ENCODE measurements around the gene PCNX2. TPM values are rescaled to one million over a fixed set of nuclear protein-coding genes. Genes with fewer than 3 reads are reported as not detected.

PCNX2 gene
- total and polyA plus RNA-seq, 2 of the 13 experiments (the other 11 are each of a cell fraction or from before 2014, with no cell fraction given), result 0.11 to 0.42 TPM

DNA sequence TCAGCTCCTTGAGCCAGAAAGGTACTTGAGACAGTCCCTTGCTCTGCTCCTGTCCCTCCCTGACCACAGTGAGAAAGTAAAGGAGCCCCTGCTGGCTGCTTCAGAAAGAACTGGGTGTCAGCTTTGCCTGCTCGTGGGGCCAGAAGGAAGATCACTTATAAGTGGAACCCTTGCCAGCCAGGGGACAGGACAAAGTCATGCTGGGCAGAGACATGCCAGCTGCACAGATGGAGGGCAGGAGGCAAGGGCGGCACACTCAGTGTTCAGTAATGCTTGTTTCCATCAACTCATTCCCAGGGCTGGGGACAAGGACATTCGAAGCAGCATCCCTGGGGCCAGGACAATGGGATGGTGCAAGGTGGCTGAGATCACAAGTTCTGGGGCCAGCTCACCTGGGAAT is 303.3 kb downstream of the PCNX2 start:
- ATAC-seq, result no peak
- no peak overlapping the region for H3K9ac ChIP-seq (ENCODE audit: insufficient read depth, low read depth, low read length)
- intact Hi-C loops (cut with micrococcal nuclease; ENCODE audit: unreplicated experiment) (no loop called here), in situ Hi-C loops (cut with HindIII; ENCODE audit: extremely low pct_ligation_motif_present, low pct_unique_long_range_greater_than_20kb) (no loop called here)
- BruUV-seq (replicated peaks), result no TSS peak
- no peak overlapping the region for H3K4me2 ChIP-seq (ENCODE audit: low read depth, low read length)
- ChIA-PET CTCF (ENCODE audit: low intra/inter-chr PET ratio, low total read pairs) (no interaction called here), POLR2A (no interaction called here)
- no peak overlapping the region for H3K4me3 ChIP-seq (replicated peaks in 1 of 3; ENCODE audit: insufficient read depth in 1 of 3, low read depth in 2 of 3, low read length in 3 of 3)
- WGBS (ENCODE audit: low lambda C conversion rate), result no CpG with 5 or more reads among the region's 3 CpGs
- no peak overlapping the region for H3K27ac ChIP-seq (ENCODE audit: extremely low read length, insufficient read depth, low read length)
- FAIRE-seq, result no peak
- peaks cover 17% of the 10 kb centered on the region for H3K9me3 ChIP-seq (ENCODE audit: low read length)
- H3K36me3 ChIP-seq (replicated peaks in 1 of 2; ENCODE audit: control insufficient read depth in 1 of 2, insufficient read depth in 2 of 2, low read length in 2 of 2), result no peaks in the 10 kb centered on the region
- no peak overlapping the region for H2AFZ ChIP-seq (ENCODE audit: low read length)
- no peaks in the 10 kb centered on the region for H3K27me3 ChIP-seq (ENCODE audit: control insufficient read depth in 1 of 2, insufficient read depth in 2 of 2, low read length in 2 of 2)
- no peaks in the 10 kb centered on the region for H4K20me1 ChIP-seq (ENCODE audit: insufficient read depth, low read length)
- H3K4me1 ChIP-seq (ENCODE audit: insufficient read depth, low read length), result no peaks in the 10 kb centered on the region
- DNase-seq (ENCODE audit: low spot score), result no peak
- no peaks in the 10 kb centered on the region for H3K79me2 ChIP-seq (ENCODE audit: insufficient read depth, low read length)
- TF ChIP-seq ZNF572 (CRISPR knock-in tag; IDR thresholded peaks at IDR 0.05) (no peak), POGZ (CRISPR knock-in tag; IDR thresholded peaks at IDR 0.05) (no peak), TAF15 (IDR thresholded peaks at IDR 0.05; ENCODE audit: low read depth, low read length, poor library complexity, severe bottlenecking) (no peak), ZIK1 (CRISPR knock-in tag; IDR thresholded peaks at IDR 0.05; ENCODE audit: borderline replicate concordance, low read depth) (no peak), SRY (CRISPR knock-in tag; IDR thresholded peaks at IDR 0.05) (no peak), ZNF615 (CRISPR knock-in tag; IDR thresholded peaks at IDR 0.05; ENCODE audit: borderline replicate concordance) (no peak), ZNF317 (CRISPR knock-in tag; IDR thresholded peaks at IDR 0.05) (no peak), GTF3A (CRISPR knock-in tag; conservative IDR thresholded peaks at IDR 0.05) (no peak), RORA (CRISPR knock-in tag; IDR thresholded peaks at IDR 0.05) (no peak), MYC (CRISPR knock-in tag; IDR thresholded peaks at IDR 0.05; ENCODE audit: borderline replicate concordance) (no peak), MTA1 (CRISPR knock-in tag; IDR thresholded peaks at IDR 0.05; ENCODE audit: borderline replicate concordance) (no peak), ZNF550 (CRISPR knock-in tag; IDR thresholded peaks at IDR 0.05; ENCODE audit: borderline replicate concordance) (no peak)
- TF ChIP-seq, protein P1, sequence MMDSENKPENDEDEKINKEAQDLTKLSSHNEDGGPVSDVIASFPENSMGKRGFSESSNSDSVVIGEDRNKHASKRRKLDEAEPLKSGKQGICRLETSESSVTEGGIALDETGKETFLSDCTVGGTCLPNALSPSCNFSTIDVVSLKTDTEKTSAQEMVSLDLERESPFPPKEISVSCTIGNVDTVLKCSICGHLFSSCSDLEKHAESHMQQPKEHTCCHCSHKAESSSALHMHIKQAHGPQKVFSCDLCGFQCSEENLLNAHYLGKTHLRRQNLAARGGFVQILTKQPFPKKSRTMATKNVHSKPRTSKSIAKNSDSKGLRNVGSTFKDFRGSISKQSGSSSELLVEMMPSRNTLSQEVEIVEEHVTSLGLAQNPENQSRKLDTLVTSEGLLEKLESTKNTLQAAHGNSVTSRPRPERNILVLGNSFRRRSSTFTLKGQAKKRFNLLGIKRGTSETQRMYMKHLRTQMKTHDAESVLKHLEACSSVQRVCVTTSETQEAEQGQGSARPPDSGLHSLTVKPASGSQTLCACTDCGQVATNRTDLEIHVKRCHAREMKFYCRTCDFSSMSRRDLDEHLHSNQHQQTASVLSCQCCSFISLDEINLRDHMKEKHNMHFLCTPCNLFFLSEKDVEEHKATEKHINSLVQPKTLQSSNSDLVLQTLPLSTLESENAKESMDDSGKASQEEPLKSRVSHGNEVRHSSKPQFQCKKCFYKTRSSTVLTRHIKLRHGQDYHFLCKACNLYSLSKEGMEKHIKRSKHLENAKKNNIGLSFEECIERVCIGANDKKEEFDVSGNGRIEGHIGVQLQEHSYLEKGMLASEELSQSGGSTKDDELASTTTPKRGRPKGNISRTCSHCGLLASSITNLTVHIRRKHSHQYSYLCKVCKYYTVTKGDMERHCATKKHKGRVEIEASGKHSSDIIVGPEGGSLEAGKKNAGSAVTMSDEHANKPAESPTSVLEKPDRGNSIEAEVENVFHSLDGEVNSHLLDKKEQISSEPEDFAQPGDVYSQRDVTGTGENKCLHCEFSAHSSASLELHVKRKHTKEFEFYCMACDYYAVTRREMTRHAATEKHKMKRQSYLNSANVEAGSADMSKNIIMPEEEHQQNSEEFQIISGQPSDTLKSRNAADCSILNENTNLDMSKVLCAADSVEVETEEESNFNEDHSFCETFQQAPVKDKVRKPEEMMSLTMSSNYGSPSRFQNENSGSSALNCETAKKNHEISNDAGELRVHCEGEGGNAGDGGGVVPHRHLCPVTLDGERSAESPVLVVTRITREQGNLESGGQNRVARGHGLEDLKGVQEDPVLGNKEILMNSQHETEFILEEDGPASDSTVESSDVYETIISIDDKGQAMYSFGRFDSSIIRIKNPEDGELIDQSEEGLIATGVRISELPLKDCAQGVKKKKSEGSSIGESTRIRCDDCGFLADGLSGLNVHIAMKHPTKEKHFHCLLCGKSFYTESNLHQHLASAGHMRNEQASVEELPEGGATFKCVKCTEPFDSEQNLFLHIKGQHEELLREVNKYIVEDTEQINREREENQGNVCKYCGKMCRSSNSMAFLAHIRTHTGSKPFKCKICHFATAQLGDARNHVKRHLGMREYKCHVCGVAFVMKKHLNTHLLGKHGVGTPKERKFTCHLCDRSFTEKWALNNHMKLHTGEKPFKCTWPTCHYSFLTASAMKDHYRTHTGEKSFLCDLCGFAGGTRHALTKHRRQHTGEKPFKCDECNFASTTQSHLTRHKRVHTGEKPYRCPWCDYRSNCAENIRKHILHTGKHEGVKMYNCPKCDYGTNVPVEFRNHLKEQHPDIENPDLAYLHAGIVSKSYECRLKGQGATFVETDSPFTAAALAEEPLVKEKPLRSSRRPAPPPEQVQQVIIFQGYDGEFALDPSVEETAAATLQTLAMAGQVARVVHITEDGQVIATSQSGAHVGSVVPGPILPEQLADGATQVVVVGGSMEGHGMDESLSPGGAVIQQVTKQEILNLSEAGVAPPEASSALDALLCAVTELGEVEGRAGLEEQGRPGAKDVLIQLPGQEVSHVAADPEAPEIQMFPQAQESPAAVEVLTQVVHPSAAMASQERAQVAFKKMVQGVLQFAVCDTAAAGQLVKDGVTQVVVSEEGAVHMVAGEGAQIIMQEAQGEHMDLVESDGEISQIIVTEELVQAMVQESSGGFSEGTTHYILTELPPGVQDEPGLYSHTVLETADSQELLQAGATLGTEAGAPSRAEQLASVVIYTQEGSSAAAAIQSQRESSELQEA (CRISPR knock-in tag; IDR thresholded peaks at IDR 0.05; ENCODE audit: not compliant biosample characterization), result no peak
- TF ChIP-seq, protein P2, sequence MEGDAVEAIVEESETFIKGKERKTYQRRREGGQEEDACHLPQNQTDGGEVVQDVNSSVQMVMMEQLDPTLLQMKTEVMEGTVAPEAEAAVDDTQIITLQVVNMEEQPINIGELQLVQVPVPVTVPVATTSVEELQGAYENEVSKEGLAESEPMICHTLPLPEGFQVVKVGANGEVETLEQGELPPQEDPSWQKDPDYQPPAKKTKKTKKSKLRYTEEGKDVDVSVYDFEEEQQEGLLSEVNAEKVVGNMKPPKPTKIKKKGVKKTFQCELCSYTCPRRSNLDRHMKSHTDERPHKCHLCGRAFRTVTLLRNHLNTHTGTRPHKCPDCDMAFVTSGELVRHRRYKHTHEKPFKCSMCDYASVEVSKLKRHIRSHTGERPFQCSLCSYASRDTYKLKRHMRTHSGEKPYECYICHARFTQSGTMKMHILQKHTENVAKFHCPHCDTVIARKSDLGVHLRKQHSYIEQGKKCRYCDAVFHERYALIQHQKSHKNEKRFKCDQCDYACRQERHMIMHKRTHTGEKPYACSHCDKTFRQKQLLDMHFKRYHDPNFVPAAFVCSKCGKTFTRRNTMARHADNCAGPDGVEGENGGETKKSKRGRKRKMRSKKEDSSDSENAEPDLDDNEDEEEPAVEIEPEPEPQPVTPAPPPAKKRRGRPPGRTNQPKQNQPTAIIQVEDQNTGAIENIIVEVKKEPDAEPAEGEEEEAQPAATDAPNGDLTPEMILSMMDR (CRISPR knock-in tag; IDR thresholded peaks at IDR 0.05), result no peak
- TF ChIP-seq, protein P3, sequence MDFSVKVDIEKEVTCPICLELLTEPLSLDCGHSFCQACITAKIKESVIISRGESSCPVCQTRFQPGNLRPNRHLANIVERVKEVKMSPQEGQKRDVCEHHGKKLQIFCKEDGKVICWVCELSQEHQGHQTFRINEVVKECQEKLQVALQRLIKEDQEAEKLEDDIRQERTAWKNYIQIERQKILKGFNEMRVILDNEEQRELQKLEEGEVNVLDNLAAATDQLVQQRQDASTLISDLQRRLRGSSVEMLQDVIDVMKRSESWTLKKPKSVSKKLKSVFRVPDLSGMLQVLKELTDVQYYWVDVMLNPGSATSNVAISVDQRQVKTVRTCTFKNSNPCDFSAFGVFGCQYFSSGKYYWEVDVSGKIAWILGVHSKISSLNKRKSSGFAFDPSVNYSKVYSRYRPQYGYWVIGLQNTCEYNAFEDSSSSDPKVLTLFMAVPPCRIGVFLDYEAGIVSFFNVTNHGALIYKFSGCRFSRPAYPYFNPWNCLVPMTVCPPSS (IDR thresholded peaks at IDR 0.05), result no peak
